SU-DHL-6 (cell line): ENCODE results near the gene ZNF878.
A peak's percentile ranks its signal among the peaks of the same experiment; 100 is the strongest.

Experiments
- H2AFZ ChIP-seq: fragments of 200-600 bp; sonication (generic); 2 replicates; pipeline ENCODE4 v1.6.1; 2014; ENCODE audit warnings: low read depth, mild to moderate bottlenecking, moderate library complexity, mixed read lengths, antibody characterized with exemption, low read length; ENCODE audit not compliant: severe bottlenecking
- H3F3A ChIP-seq: fragments of 200-600 bp; shearing (Covaris generic); 2 replicates; pipeline ENCODE4 v1.6.0; 2016; ENCODE audit warnings: antibody characterized with exemption, mild to moderate bottlenecking; ENCODE audit not compliant: insufficient read depth
- H3K27ac ChIP-seq: fragments of 200-600 bp; sonication (generic); 2 replicates; pipeline ENCODE4 v1.5.1; 2016; ENCODE audit warnings: low read depth, mild to moderate bottlenecking, low read length, moderate library complexity, mixed read lengths
- H3K27me3 ChIP-seq: fragments of 200-600 bp; sonication (generic), shearing (Covaris generic); 2 replicates; pipeline ENCODE4 v1.6.0; 2014; ENCODE audit warnings: mild to moderate bottlenecking, low read length
- H3K36me3 ChIP-seq: fragments of 200-600 bp; sonication (generic); 2 replicates; pipeline ENCODE4 v1.6.1; 2014; ENCODE audit warnings: mild to moderate bottlenecking, low read length, mixed read lengths
- H3K4me2 ChIP-seq: fragments of 300-600, 200-600 bp; shearing (Covaris generic), sonication (generic); 2 replicates; pipeline ENCODE4 v1.6.0; 2014; ENCODE audit warnings: low read length, low read depth, mild to moderate bottlenecking; ENCODE audit not compliant: poor library complexity, severe bottlenecking
- H3K4me3 ChIP-seq: fragments of 200-600 bp; sonication (generic); 2 replicates; pipeline ENCODE4 v1.5.1; 2014; ENCODE audit warnings: antibody characterized with exemption, low read length, mild to moderate bottlenecking, mixed read lengths; ENCODE audit not compliant: insufficient read depth, poor library complexity, severe bottlenecking
- H3K79me2 ChIP-seq: fragments of 200-600 bp; sonication (generic); 2 replicates; pipeline ENCODE4 v1.6.1; 2014; ENCODE audit warnings: mild to moderate bottlenecking, low read length, moderate library complexity; ENCODE audit not compliant: insufficient read depth
- H3K9ac ChIP-seq: fragments of 200-600 bp; sonication (generic); 2 replicates; pipeline ENCODE4 v1.7.0; 2014; ENCODE audit warnings: mild to moderate bottlenecking, low read length
- H3K9me2 ChIP-seq: fragments of 200-600 bp; sonication (generic); replicated peaks from 2 replicates; pipeline ENCODE4 v1.6.1; 2014; ENCODE audit warnings: low read length; ENCODE audit not compliant: insufficient read depth
- H3K9me3 ChIP-seq: fragments of 200-600 bp; sonication (generic); 2 replicates; pipeline ENCODE4 v1.6.1; 2014; ENCODE audit warnings: low read length, mixed read lengths; ENCODE audit not compliant: insufficient read depth
- H4K20me1 ChIP-seq: fragments of 200-600 bp; sonication (generic); 2 replicates; pipeline ENCODE4 v1.6.1; 2014; ENCODE audit warnings: low read depth, mild to moderate bottlenecking, antibody characterized with exemption, low read length, moderate library complexity, mixed read lengths
- CTCF ChIP-seq: fragments of 200-600 bp; sonication (generic); IDR thresholded peaks from one replicate; pipeline ENCODE4 v1.5.1; 2017; ENCODE audit warnings: antibody characterized with exemption, mild to moderate bottlenecking, low read length, moderate library complexity; ENCODE audit not compliant: insufficient read depth, poor library complexity, severe bottlenecking
- EZH2phosphoT487 ChIP-seq: fragments of 200-600 bp; sonication (generic), shearing (Covaris generic); conservative IDR thresholded peaks from 2 replicates; pipeline ENCODE4 v1.6.1; 2018; ENCODE audit warnings: mild to moderate bottlenecking, antibody characterized with exemption, low read length, moderate library complexity, mixed read lengths

ZNF878 gene

GRCh38 chr19:12042893-12043292, 9.9 kb downstream of the ZNF878 start:
- no peaks in the 10 kb centered on the region for H3K27me3 ChIP-seq
- no peaks in the 10 kb centered on the region for H3K9me2 ChIP-seq
- no peak overlapping the region for H2AFZ ChIP-seq
- no peak overlapping the region for H3K4me2 ChIP-seq
- peaks cover 29% of the 10 kb centered on the region for H3K9me3 ChIP-seq
- H3K4me3 ChIP-seq, result no peak overlapping the region
- no peaks in the 10 kb centered on the region for H3F3A ChIP-seq
- H3K79me2 ChIP-seq, result no peaks in the 10 kb centered on the region
- no peak for TF ChIP-seq CTCF
- no peak for TF ChIP-seq EZH2phosphoT487
- no peaks in the 10 kb centered on the region for H4K20me1 ChIP-seq
- H3K27ac ChIP-seq, result no peak overlapping the region
- no peak overlapping the region for H3K9ac ChIP-seq
- peaks cover 27% of the 10 kb centered on the region for H3K36me3 ChIP-seq

- TF ChIP-seq CTCF, result no peak
- TF ChIP-seq EZH2phosphoT487, result no peak
- Histone ChIP-seq H2AFZ (peak within 1 kb of the TSS; percentile 86), H3F3A (no peaks in the 10 kb centered on the region), H3K79me2 (no peaks in the 10 kb centered on the region), H3K4me2 (peak within 1 kb of the TSS; percentile 57), H4K20me1 (no peaks in the 10 kb centered on the region), H3K27ac (no peak within 1 kb of the TSS), H3K9ac (peak within 1 kb of the TSS; percentile 48), H3K27me3 (no peaks in the 10 kb centered on the region), H3K9me3 (no peaks in the 10 kb centered on the region), H3K9me2 (no peaks in the 10 kb centered on the region), H3K36me3 (no peaks in the 10 kb centered on the region), H3K4me3 (peak within 1 kb of the TSS; percentile 52)
These were observed 17.3 kb downstream of the ZNF878 start, which contains the start of gene ZNF433 for GRCh38 chr19:12035220-12036172. TSS of gene ZNF433 (minus strand) at chr19:12035679. CDS start at chr19:12035539, 140 bp downstream.

GRCh38 chr19:12034620-12035019, 18.1 kb downstream of the ZNF878 start:
- Histone ChIP-seq H3F3A (no peaks in the 10 kb centered on the region), H2AFZ (no peak overlapping the region), H3K9me2 (no peaks in the 10 kb centered on the region), H3K27me3 (no peaks in the 10 kb centered on the region), H3K79me2 (no peaks in the 10 kb centered on the region), H3K4me3 (no peak overlapping the region), H3K36me3 (no peaks in the 10 kb centered on the region), H4K20me1 (no peaks in the 10 kb centered on the region), H3K27ac (no peak overlapping the region), H3K9ac (no peak overlapping the region), H3K9me3 (no peaks in the 10 kb centered on the region), H3K4me2 (peak overlapping the region; percentile 57)
- TF ChIP-seq CTCF (no peak), EZH2phosphoT487 (no peak)
